Gastroesophageal sphincter (tissue), 4 donors: Measurements from ENCODE around the gene DNAJC11. TPM values are rescaled to one million over a fixed set of nuclear protein-coding genes. Genes with fewer than 3 reads are reported as not detected.
"Not testable (repeated sequence)": the region's sequence is repeated elsewhere in the genome, so short reads cannot be mapped to it uniquely, and the experiment has no call there.

Experiments used
- ATAC-seq: fragments of 150-250 bp; one replicate; pipeline ENCODE4 v1.9.1; 2016; ENCODE audit warnings: mild to moderate bottlenecking, moderate library complexity
- H3K27ac ChIP-seq, 4 donors: fragments of 200-600 bp; sonication (generic) in 3 of 4; 1 replicate in 3 of 4; 2 replicates in 1 of 4; pipeline ENCODE4 v1.5.1; 2016 to 2019
- H3K27me3 ChIP-seq: fragments of 200-600 bp; sonication (generic); one replicate; pipeline ENCODE4 v1.5.1; 2019
- H3K36me3 ChIP-seq, 2 donors: fragments of 200-600 bp; sonication (generic); one replicate each; pipeline ENCODE4 v1.5.1; 2019; ENCODE audit warnings: control low read depth in 1 of 2
- H3K4me1 ChIP-seq, 3 donors: fragments of 200-600 bp; sonication (generic); 1 replicate in 2 of 3; 2 replicates in 1 of 3; pipeline ENCODE4 v1.5.1; 2016 to 2019; ENCODE audit warnings: control low read depth in 2 of 3
- H3K4me3 ChIP-seq, 2 donors: fragments of 200-600 bp; sonication (generic); one replicate each; pipeline ENCODE4 v1.5.1; 2019; ENCODE audit warnings: mild to moderate bottlenecking in 1 of 2, moderate library complexity in 1 of 2
- H3K9me3 ChIP-seq, 3 donors: fragments of 200-600 bp; sonication (generic); one replicate each; pipeline ENCODE4 v1.5.1; 2017 to 2019; ENCODE audit warnings: control low read depth in 2 of 3
- EP300 ChIP-seq: sonication (generic); formaldehyde crosslinking; IDR thresholded peaks from one replicate; pipeline ENCODE4 v1.6.1; 2017; ENCODE audit warnings: antibody characterized with exemption, mild to moderate bottlenecking
- POLR2A ChIP-seq, 2 donors: fragments of 450-650 bp; IDR thresholded peaks; one replicate each; pipeline ENCODE4 v1.6.1; 2017; ENCODE audit warnings: antibody characterized with exemption in 2 of 2, mild to moderate bottlenecking in 2 of 2, moderate library complexity in 1 of 2
- POLR2AphosphoS5 ChIP-seq: sonication (generic); formaldehyde crosslinking; IDR thresholded peaks from one replicate; pipeline ENCODE4 v1.6.1; 2017; ENCODE audit warnings: antibody characterized with exemption
- WGBS, 2 donors: methylation state at CpG; one replicate each; pipeline ENCODE4 v1.1.5; 2018; ENCODE audit warnings: low coverage in 1 of 2; 5-methylcytosine and 5-hydroxymethylcytosine counted together
- total RNA-seq, 4 donors: library from RNA; depleted of rRNA; stranded (reverse); fragments of >200 nt; gene quantifications; one replicate each; pipeline ENCODE4 v1.1.0, GENCODE V29; 2016
- TF ChIP-seq, protein P1 (sequence below), 4 experiments: fragments of 200-600 bp in 2 of 4; fragments of 450-650 bp in 2 of 4; sonication (generic) in 1 of 4; IDR thresholded peaks; one replicate each; pipeline ENCODE4 v1.5.1; 2017 to 2019; ENCODE audit warnings: antibody characterized with exemption in 4 of 4, mild to moderate bottlenecking in 2 of 4, moderate library complexity in 2 of 4

The DNAJC11 gene
- total RNA-seq, 4 donors from 2014 or later = 20.9 to 51.7 (median 30.8) TPM

DNA sequence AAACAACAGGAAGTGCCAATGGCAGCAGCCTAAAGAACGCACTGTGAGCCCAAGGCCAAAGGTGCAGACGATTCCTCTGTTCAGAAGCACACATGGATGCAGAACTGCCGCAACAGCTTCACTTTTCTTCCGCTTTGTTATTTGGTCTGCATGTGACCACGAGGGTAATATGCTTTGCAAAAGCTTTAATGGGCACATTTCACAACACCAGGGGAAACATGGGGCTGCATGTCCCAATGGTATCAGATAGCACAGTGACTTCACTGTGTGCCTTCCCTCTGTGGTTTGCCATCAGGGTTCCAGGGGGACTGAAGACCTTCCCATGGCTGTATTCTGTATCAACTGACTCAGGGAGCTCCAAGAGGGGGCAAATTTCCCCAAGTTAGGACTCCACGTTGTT, 48.6 kb downstream of the DNAJC11 start:
- Histone ChIP-seq H3K4me1 (no peaks in the 10 kb centered on the region), H3K27me3 (no peaks in the 10 kb centered on the region), H3K9me3 (no peaks in the 10 kb centered on the region), H3K27ac (no peak overlapping the region), H3K36me3 (peaks cover 0 to 70% of the 10 kb centered on the region in 2 donors), H3K4me3 (no peak overlapping the region)
- ATAC-seq = no peak
- 62 to 85% methylated on average over 3 to 6 of the region's 6 CpGs for WGBS, 2 donors
- TF ChIP-seq EP300 (no peak), POLR2AphosphoS5 (no peak), POLR2A (IDR thresholded peaks at IDR 0.05) (no peak)
- TF ChIP-seq, protein P1, sequence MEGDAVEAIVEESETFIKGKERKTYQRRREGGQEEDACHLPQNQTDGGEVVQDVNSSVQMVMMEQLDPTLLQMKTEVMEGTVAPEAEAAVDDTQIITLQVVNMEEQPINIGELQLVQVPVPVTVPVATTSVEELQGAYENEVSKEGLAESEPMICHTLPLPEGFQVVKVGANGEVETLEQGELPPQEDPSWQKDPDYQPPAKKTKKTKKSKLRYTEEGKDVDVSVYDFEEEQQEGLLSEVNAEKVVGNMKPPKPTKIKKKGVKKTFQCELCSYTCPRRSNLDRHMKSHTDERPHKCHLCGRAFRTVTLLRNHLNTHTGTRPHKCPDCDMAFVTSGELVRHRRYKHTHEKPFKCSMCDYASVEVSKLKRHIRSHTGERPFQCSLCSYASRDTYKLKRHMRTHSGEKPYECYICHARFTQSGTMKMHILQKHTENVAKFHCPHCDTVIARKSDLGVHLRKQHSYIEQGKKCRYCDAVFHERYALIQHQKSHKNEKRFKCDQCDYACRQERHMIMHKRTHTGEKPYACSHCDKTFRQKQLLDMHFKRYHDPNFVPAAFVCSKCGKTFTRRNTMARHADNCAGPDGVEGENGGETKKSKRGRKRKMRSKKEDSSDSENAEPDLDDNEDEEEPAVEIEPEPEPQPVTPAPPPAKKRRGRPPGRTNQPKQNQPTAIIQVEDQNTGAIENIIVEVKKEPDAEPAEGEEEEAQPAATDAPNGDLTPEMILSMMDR (IDR thresholded peaks at IDR 0.05) = no peak

DNA sequence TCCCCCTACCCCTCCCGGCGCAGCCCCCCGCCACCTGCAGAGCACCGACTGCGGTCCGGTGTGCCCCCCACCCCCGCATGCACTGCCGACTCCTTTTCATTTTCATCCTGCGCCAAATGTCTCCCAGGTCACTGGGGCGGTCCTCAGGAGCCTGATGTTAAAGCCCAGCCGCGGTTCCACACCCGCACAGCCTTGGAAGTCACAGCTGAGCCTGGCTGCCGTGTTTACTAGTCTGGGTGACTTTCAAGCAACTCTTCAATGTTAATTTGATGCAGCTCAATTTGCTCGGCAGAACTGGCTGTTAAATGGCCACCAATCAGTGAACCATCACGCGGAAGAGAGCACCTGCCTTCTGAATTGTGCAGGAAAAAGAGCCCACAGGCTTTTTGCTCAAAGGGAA, 49.7 kb downstream of the DNAJC11 start:
- ATAC-seq = no peak
- WGBS, 2 donors = 91 to 93% methylated on average over 4 to 5 of the region's 17 CpGs
- Histone ChIP-seq H3K27me3 (no peaks in the 10 kb centered on the region), H3K4me3 (no peak overlapping the region), H3K9me3 (no peaks in the 10 kb centered on the region), H3K4me1 (no peaks in the 10 kb centered on the region), H3K27ac (no peak overlapping the region), H3K36me3 (peaks cover 0 to 61% of the 10 kb centered on the region in 2 donors)
- TF ChIP-seq POLR2A (IDR thresholded peaks at IDR 0.05) (no peak), EP300 (no peak), POLR2AphosphoS5 (no peak)
- TF ChIP-seq, protein P1 (IDR thresholded peaks at IDR 0.05) = no peak

DNA sequence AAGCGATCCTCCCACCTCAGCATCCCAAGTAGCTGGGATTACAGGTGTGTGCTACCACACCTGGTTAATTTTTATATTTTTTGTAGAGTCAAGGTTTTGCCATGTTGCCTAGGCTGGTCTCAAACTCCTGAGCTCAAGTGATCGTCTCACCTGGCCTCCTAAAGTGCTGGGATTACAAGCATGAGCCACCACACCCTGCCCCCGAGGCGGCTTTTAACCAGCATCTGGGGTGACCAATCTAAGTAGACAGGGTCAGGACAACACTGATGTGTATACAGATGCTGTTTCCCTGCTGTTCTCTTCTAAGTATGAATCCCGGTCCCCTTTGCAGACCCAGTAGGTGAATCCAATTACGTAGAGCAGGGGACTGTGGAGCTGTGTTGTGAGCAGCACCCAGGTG, 53.1 kb downstream of the DNAJC11 start:
- H3K36me3 ChIP-seq = peaks cover 0 to 71% of the 10 kb centered on the region in 2 donors
- TF ChIP-seq POLR2AphosphoS5 = no peak
- no peak for TF ChIP-seq EP300
- TF ChIP-seq, protein P1 (IDR thresholded peaks at IDR 0.05) = no peak
- TF ChIP-seq POLR2A (IDR thresholded peaks at IDR 0.05) = no peak
- 68 to 86% methylated on average over 4 to 5 of the region's 6 CpGs for WGBS, 2 donors
- no peak overlapping the region for H3K27ac ChIP-seq
- no peaks in the 10 kb centered on the region for H3K4me1 ChIP-seq
- no peaks in the 10 kb centered on the region for H3K9me3 ChIP-seq
- ATAC-seq = no peak
- H3K27me3 ChIP-seq = no peaks in the 10 kb centered on the region
- no peak overlapping the region for H3K4me3 ChIP-seq

DNA sequence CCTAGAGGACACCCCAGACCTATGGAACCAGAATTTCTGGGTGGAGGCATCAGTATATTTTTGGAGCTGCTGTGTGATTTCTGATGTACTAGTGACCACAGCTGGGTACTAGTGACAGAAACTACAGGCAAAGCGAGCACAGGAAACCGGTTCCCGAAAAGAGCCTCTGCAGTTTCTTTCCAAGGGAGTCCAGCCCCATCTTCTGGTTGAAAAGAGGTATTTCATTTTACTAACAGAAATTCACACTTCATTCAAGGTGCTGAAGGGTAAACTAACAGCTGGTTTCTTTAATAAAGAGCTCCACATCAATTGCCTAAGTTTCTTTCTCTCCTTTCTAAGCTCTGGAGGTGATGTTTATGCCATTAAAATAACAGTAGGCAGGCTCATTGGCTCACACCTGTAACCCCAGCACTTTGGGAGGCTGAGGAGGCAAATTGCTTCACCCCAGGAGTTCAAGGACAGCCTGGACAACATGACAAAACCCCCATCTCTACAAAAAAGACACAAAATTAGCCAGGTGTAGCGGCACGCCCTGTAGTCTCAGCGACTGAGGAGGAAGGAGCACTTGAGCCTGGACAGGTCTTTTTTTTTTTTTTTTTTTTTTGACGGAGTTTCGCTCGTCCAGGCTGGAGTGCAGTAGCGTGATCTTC, 55.0 kb downstream of the DNAJC11 start:
- Histone ChIP-seq H3K4me1 (no peaks in the 10 kb centered on the region), H3K27ac (no peak overlapping the region), H3K27me3 (no peaks in the 10 kb centered on the region), H3K9me3 (no peaks in the 10 kb centered on the region), H3K36me3 (peaks cover 0 to 71% of the 10 kb centered on the region in 2 donors), H3K4me3 (no peak overlapping the region)
- peak; percentile 64 for ATAC-seq
- TF ChIP-seq, protein P1 (IDR thresholded peaks at IDR 0.05) = peak in 3 of 4 experiments; percentile 64 to 71 (median 68)
- no peak for TF ChIP-seq POLR2AphosphoS5
- 38 to 50% methylated on average over 6 to 10 of the region's 10 CpGs for WGBS, 2 donors

DNA sequence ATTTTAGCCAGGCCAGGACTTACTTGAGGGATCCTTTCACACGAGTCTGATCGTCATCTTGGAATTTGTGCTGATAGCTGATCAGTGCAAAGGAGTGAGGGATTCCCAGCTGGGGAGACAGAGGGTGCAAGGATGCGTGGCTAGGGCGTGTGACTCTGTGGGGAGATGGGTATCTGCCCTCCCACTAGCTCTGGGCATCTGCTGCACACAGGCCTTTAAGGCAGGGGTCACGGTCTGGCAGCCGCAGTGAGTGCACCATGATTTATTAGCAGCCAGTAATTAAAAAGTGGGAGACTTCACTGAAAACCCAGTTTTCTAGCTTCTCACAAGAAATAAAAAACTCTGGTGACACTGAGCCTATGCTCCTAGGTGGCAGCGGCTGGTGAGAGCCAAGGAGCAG, 56.6 kb downstream of the DNAJC11 start:
- no peak for ATAC-seq
- no peaks in the 10 kb centered on the region for H3K9me3 ChIP-seq
- no peak overlapping the region for H3K27ac ChIP-seq
- no peaks in the 10 kb centered on the region for H3K27me3 ChIP-seq
- peaks cover 0 to 69% of the 10 kb centered on the region in 2 donors for H3K36me3 ChIP-seq
- 100% methylated on average over 1 of the region's 7 CpGs for WGBS, 2 donors
- H3K4me1 ChIP-seq = no peaks in the 10 kb centered on the region
- no peak overlapping the region for H3K4me3 ChIP-seq
- TF ChIP-seq POLR2A (IDR thresholded peaks at IDR 0.05) (no peak), EP300 (no peak), POLR2AphosphoS5 (no peak)
- TF ChIP-seq, protein P1 (IDR thresholded peaks at IDR 0.05) = no peak

DNA sequence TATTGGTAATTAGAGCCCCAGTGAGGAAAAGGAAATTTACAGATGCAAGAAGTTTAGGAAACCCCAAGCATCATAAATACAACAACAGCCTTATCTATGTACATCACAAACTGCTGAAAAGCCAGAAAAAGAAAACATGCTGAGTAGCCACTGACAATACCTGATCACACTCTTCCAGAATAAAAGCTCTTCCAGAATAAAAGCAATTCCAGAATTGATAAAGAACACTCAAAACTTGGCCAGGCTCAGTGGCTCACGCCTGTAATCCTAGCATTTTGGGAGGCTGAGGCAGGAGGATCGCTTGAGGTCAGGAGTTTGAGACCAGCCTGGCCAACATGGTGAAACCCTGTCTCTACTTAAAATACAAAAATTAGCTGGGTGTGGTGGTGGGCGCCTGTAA, 60.7 kb downstream of the DNAJC11 start:
- H3K27ac ChIP-seq, H3K27me3 ChIP-seq, H3K9me3 ChIP-seq, ATAC-seq, H3K4me3 ChIP-seq: not testable (repeated sequence)
- Histone ChIP-seq H3K4me1 (peaks cover 0 to 13% (median 0%) of the 10 kb centered on the region in 3 donors), H3K36me3 (peaks cover 0 to 99% of the 10 kb centered on the region in 2 donors)
- 96 to 100% methylated on average over 1 to 3 of the region's 3 CpGs for WGBS, 2 donors
